ENCODE measurements around the gene CARD9. TPM values are rescaled to one million over a fixed set of nuclear protein-coding genes. Genes with fewer than 3 reads are reported as not detected.
A peak's percentile ranks its signal among the peaks of the same experiment; 100 is the strongest.

Gene CARD9
- total RNA-seq (2012; rRNA removed) (0.36 and 1.1 TPM in 2 replicates), polyA plus RNA-seq (2012; rRNA removed) (1.5 and 1.9 TPM in 2 replicates), Bru-seq, nascent RNA (percentile 30 among the genes with signal in this experiment), BruChase-seq, experiment 1, labeled RNA remaining after a 6-hour chase (percentile 34 among the genes with signal in this experiment), BruChase-seq, experiment 2, labeled RNA remaining after a 2-hour chase (percentile 46 among the genes with signal in this experiment)
- polyA plus RNA-seq (2012; cell fraction: cytosol; rRNA removed): 0.47 and 1.0 TPM in 2 replicates
- 9.8 and 17.9 TPM in 2 replicates for polyA plus RNA-seq (2012; cell fraction: nucleus; rRNA removed; ENCODE audit: low replicate concordance)
- long read RNA-seq, partial matches to known transcripts: 4 of 6 reads
- long read RNA-seq, other reads (novel, unspliced or antisense): 2 of 6 reads

- H4K5ac ChIP-seq (ENCODE audit: low read depth, low read length): peak within 1 kb of the TSS; percentile 24
- H4K91ac ChIP-seq (ENCODE audit: insufficient read depth, low read depth, low read length): peak within 1 kb of the TSS; percentile 81
- in situ Hi-C loops (cut with MboI; ENCODE audit: low sequenced_read_pairs): no loop called here
- peak within 1 kb of the TSS; percentile 97 to 99 for H4K8ac ChIP-seq (ENCODE audit: low read depth in 2 of 2, low read length in 2 of 2)
- ChIA-PET CTCF (interaction anchor here (1.5 kb wide), 2 partner anchors 10 to 12 kb away, joined by 3 to 8 read pairs; partner anchors contain the start of gene DNLZ), POLR2A (ENCODE audit: unreplicated experiment) (no interaction called here)
- no peak within 1 kb of the TSS; the same call in 1 of the 2 replicates for H3K56ac ChIP-seq (ENCODE audit: extremely low read depth, insufficient read depth, low read length)
- peak within 1 kb of the TSS; percentile 81 for H2AK5ac ChIP-seq (ENCODE audit: low read depth, low read length)
- H3K14ac ChIP-seq (replicated peaks; ENCODE audit: low read depth, low read length): peak within 1 kb of the TSS; percentile 53
- H3K4ac ChIP-seq (ENCODE audit: low read depth, low read length): peak within 1 kb of the TSS; percentile 98
- ATAC-seq (ENCODE audit: low read depth): no peak
- H3K4me3 ChIP-seq (ENCODE audit: insufficient read depth, low read depth, low read length): no peak within 1 kb of the TSS
- peaks cover 9% of the 10 kb centered on the region for H3K9me1 ChIP-seq (ENCODE audit: insufficient read depth, low read length)
- intact Hi-C loops (cut with micrococcal nuclease): no loop called here
- peak within 1 kb of the TSS; percentile 48 for H3K27ac ChIP-seq (ENCODE audit: insufficient read depth, low read length)
- no peak within 1 kb of the TSS for H3K4me2 ChIP-seq (ENCODE audit: low read depth, low read length)
- H2BK15ac ChIP-seq (ENCODE audit: low read depth, low read length): peak within 1 kb of the TSS; percentile 44; the same call in 1 of the 3 replicates
- peak within 1 kb of the TSS; percentile 90 for H2AFZ ChIP-seq (replicated peaks; ENCODE audit: low read length, poor library complexity)
- H3K9ac ChIP-seq (ENCODE audit: low read depth, low read length): peak within 1 kb of the TSS; percentile 26
- BruUV-seq (replicated peaks): no TSS peak
- DNase-seq: no peak
- 82% methylated on average over 19 of the region's 27 CpGs; no CpG with 5 or more reads in 1 of the 2 experiments for WGBS, 2 experiments (ENCODE audit: extremely low coverage in 2 of 2, insufficient read length in 1 of 2)
- H2BK20ac ChIP-seq (ENCODE audit: low read depth, low read length): no peak within 1 kb of the TSS
- no peaks in the 10 kb centered on the region for H3K27me3 ChIP-seq (ENCODE audit: control insufficient read depth, insufficient read depth, low read length)
- peak within 1 kb of the TSS; percentile 90 for H2AK9ac ChIP-seq (replicated peaks; ENCODE audit: low read depth, low read length, poor library complexity)
- peak within 1 kb of the TSS; percentile 6 for H2BK5ac ChIP-seq (ENCODE audit: low read depth, low read length, poor library complexity, severe bottlenecking)
- no peaks in the 10 kb centered on the region for H3K9me3 ChIP-seq (ENCODE audit: control insufficient read depth, insufficient read depth, low read length)
- H3K79me1 ChIP-seq (ENCODE audit: low read depth in 1 of 2, low read length in 2 of 2): no peaks in the 10 kb centered on the region; a peak in 1 of 4 replicates
- H3K18ac ChIP-seq (ENCODE audit: low read depth, low read length): peak within 1 kb of the TSS; percentile 6; the same call in 1 of the 2 replicates
- dilution Hi-C loops (cut with HindIII; ENCODE audit: low sequenced_read_pairs, unreplicated experiment): no loop called here
- H3K23ac ChIP-seq (ENCODE audit: low read depth, low read length): peak within 1 kb of the TSS; percentile 51; the same call in 1 of the 2 replicates
- no peaks in the 10 kb centered on the region for H4K20me1 ChIP-seq (ENCODE audit: insufficient read depth, low read length)
- H3K36me3 ChIP-seq (ENCODE audit: control insufficient read depth, insufficient read depth, low read length): peaks cover 4% of the 10 kb centered on the region
- H3K4me1 ChIP-seq (ENCODE audit: control insufficient read depth, insufficient read depth, low read length): peaks cover 15% of the 10 kb centered on the region
- peak within 1 kb of the TSS; percentile 90 for H2BK120ac ChIP-seq (ENCODE audit: low read depth, low read length)
- no peak for TF ChIP-seq CTCF (conservative IDR thresholded peaks at IDR 0.05; ENCODE audit: low read depth, low read length)
- no peak for TF ChIP-seq USF2 (IDR thresholded peaks at IDR 0.05; ENCODE audit: low read depth, low read length)
- TF ChIP-seq MAFK (IDR thresholded peaks at IDR 0.05; ENCODE audit: low read depth, low read length): no peak
- no peak for TF ChIP-seq CHD1 (IDR thresholded peaks at IDR 0.05; ENCODE audit: low read depth, low read length)
- TF ChIP-seq RFX5 (IDR thresholded peaks at IDR 0.05; ENCODE audit: low read depth, low read length): no peak
- no peak for TF ChIP-seq FOS (IDR thresholded peaks at IDR 0.05; ENCODE audit: low read depth, low read length)
- no peak for TF ChIP-seq ELK1 (IDR thresholded peaks at IDR 0.05; ENCODE audit: borderline replicate concordance, low read depth, low read length)
- TF ChIP-seq RCOR1 (IDR thresholded peaks at IDR 0.05; ENCODE audit: insufficient replicate concordance, low read length): no peak
- no peak for TF ChIP-seq POLR2A (IDR thresholded peaks at IDR 0.05; ENCODE audit: low read depth, low read length)
- no peak for TF ChIP-seq MXI1 (IDR thresholded peaks at IDR 0.05; ENCODE audit: borderline replicate concordance, low read depth, low read length)
- no peak for TF ChIP-seq CEBPB (IDR thresholded peaks at IDR 0.05; ENCODE audit: low read depth, low read length)
- no peak for TF ChIP-seq RAD21 (IDR thresholded peaks at IDR 0.05; ENCODE audit: low read length)
Measured at GRCh38 chr9:136373300-136374182, at the start of gene CARD9. CARD9 (minus strand) TSS chr9:136373669; CDS start chr9:136372078, 1,591 bp downstream.

Data from IMR-90 (cell line).